ENCODE measurements around the gene PPP1R9B.

DNA sequence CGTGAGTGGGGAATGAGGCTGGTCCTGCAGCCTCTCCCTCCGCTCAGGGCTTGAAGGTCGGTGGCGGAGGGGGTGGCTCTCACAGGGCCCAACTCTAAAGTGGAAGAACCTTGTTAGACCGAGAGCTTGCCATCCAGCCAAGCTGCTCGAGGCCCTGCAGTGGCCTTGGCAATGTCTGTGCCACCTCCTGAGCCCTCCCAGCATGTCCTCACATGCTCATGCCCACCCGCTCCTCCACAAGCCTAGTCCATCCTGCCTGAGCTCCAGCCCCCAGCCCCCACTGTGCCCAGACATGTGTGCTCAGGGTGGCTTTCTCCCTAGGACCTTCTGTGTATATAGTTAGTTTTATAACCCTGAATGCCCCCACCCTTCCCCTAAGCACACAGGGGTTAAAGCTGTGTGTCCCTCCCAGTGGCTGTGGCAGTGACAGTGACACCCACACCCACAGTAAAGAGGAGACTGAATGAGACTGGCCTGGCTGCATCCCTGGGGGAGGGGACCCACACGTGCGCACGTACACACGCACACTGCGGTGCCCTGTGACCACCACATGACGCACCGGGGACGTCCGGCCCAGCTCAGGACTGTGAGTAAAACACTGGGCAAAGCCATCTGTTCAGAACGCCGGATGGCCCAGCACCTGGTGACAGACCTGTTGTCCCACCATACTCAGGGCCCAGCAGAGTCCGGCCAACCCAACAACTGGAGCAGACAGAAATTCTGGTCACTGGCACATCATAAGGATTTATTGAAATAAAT is 39.7 kb downstream of the PPP1R9B start:
- TF ChIP-seq, protein P1, sequence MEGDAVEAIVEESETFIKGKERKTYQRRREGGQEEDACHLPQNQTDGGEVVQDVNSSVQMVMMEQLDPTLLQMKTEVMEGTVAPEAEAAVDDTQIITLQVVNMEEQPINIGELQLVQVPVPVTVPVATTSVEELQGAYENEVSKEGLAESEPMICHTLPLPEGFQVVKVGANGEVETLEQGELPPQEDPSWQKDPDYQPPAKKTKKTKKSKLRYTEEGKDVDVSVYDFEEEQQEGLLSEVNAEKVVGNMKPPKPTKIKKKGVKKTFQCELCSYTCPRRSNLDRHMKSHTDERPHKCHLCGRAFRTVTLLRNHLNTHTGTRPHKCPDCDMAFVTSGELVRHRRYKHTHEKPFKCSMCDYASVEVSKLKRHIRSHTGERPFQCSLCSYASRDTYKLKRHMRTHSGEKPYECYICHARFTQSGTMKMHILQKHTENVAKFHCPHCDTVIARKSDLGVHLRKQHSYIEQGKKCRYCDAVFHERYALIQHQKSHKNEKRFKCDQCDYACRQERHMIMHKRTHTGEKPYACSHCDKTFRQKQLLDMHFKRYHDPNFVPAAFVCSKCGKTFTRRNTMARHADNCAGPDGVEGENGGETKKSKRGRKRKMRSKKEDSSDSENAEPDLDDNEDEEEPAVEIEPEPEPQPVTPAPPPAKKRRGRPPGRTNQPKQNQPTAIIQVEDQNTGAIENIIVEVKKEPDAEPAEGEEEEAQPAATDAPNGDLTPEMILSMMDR (IDR thresholded peaks at IDR 0.05; ENCODE audit: low read depth, low read length, poor library complexity, severe bottlenecking) = no peak
- TF ChIP-seq EZH2phosphoT487 (IDR thresholded peaks at IDR 0.05; ENCODE audit: borderline replicate concordance, low read length) = no peak
